Gastrocnemius medialis (tissue), 4 donors: ENCODE measurements around the gene ABCC2. TPM values are rescaled to one million over a fixed set of nuclear protein-coding genes. Genes with fewer than 3 reads are reported as not detected.

Experiments
- ATAC-seq, 2 donors: fragments of 150-250 bp; one replicate each; pipeline ENCODE4 v1.9.1; 2016
- DNase-seq, 2 donors: peaks; one replicate each; pipeline ENCODE4 v3.0.0-alpha.2; 2019
- H3K27ac ChIP-seq, 4 donors: fragments of 200-600 bp; sonication (generic); 1 replicate in 1 of 4; 2 replicates in 3 of 4; pipeline ENCODE4 v1.5.1; 2016 to 2018; ENCODE audit warnings: mild to moderate bottlenecking in 2 of 4, moderate library complexity in 1 of 4
- H3K27me3 ChIP-seq, 3 donors: fragments of 200-600 bp; sonication (generic) in 2 of 3; 1 replicate in 1 of 3; 2 replicates in 2 of 3; pipeline versions ENCODE4 v1.5.1 to v1.6.0; 2016 to 2019; ENCODE audit warnings: mild to moderate bottlenecking in 1 of 3, moderate library complexity in 1 of 3
- H3K36me3 ChIP-seq, 2 donors: fragments of 200-600 bp; sonication (generic) in 1 of 2; one replicate each; pipeline ENCODE4 v1.5.1; 2017 to 2018
- H3K4me1 ChIP-seq, 2 donors: fragments of 200-600 bp; sonication (generic) in 1 of 2; one replicate each; pipeline ENCODE4 v1.5.1; 2016 to 2017; ENCODE audit warnings: mild to moderate bottlenecking in 2 of 2
- H3K4me3 ChIP-seq, 4 donors: fragments of 200-600 bp; sonication (generic) in 3 of 4; 1 replicate in 1 of 4; 2 replicates in 3 of 4; pipeline ENCODE4 v1.5.1; 2016 to 2019; ENCODE audit warnings: mild to moderate bottlenecking in 2 of 4
- H3K9me3 ChIP-seq, 3 donors: fragments of 200-600 bp; sonication (generic) in 2 of 3; 1 replicate in 1 of 3; 2 replicates in 2 of 3; pipeline ENCODE4 v1.5.1; 2016 to 2019
- CTCF ChIP-seq, 5 experiments: fragments of 450-650 bp in 3 of 5; fragments of 200-600 bp in 2 of 5; sonication (generic) in 2 of 5; IDR thresholded peaks in 4 of 5; conservative IDR thresholded peaks in 1 of 5; 1 replicate in 4 of 5; 2 replicates in 1 of 5; pipeline ENCODE4 v1.5.1; 2016 to 2019; ENCODE audit warnings: antibody characterized with exemption in 5 of 5, mild to moderate bottlenecking in 3 of 5, moderate library complexity in 3 of 5
- POLR2A ChIP-seq, 2 donors: fragments of 450-650 bp; IDR thresholded peaks; one replicate each; pipeline ENCODE4 v1.6.1; 2017; ENCODE audit warnings: antibody characterized with exemption in 2 of 2, mild to moderate bottlenecking in 2 of 2, moderate library complexity in 2 of 2
- in situ Hi-C, 4 donors: fragments of 200-750 bp; cut with MboI; loops; one replicate each; pipeline versions ENCODE4 v1.15.0 to v1.8.0; 2017; ENCODE audit warnings: low sequenced_read_pairs in 4 of 4
- intact Hi-C: fragments of 100-400 bp; cut with DNase I; formaldehyde crosslinking; loops from one replicate; pipeline ENCODE4 v1.15.1; 2023; ENCODE audit warnings: low total_unique reads
- total RNA-seq, 4 donors: library from RNA; depleted of rRNA; stranded (reverse); fragments of >200 nt; gene quantifications; one replicate each; pipeline versions ENCODE4 v1.1.0 to v1.2.3, GENCODE V29; 2016

ABCC2 gene
- total RNA-seq, 4 donors from 2014 or later, result 0.89 to 3.2 (median 1.3) TPM

DNA sequence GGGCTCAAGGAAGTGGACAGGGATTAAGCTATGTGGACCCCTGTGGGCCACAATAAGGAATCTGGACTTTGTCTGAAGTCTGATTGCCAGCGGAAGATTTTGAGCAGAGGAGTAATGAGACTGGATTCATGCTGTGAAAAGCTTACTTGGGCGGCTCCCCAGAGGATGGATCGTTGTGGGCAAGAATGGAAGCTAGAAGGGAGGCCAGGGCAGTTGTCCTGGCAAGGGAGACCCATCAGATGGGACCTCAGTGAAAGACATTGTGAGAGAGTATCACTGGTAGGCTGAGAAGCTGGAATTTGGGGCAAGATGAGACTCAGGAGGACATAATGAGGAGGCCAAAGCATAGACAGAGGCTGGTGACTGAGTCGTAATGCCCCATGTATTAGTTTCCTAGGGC, 15.6 kb downstream of the ABCC2 start:
- H3K27me3 ChIP-seq, result no peaks in the 10 kb centered on the region
- H3K4me3 ChIP-seq, result no peak overlapping the region
- no peaks in the 10 kb centered on the region for H3K4me1 ChIP-seq
- intact Hi-C loops (no loop called here), in situ Hi-C loops (no loop called here)
- TF ChIP-seq CTCF (IDR thresholded peaks at IDR 0.05 in 4 of 5, conservative IDR thresholded peaks at IDR 0.05 in 1 of 5) (no peak), POLR2A (IDR thresholded peaks at IDR 0.05) (no peak)
- H3K36me3 ChIP-seq, result peaks cover 0 to 5% of the 10 kb centered on the region in 2 donors
- ATAC-seq (no peak), DNase-seq (no peak)
- no peak overlapping the region for H3K27ac ChIP-seq
- no peaks in the 10 kb centered on the region for H3K9me3 ChIP-seq

- H3K27ac ChIP-seq, result no peak overlapping the region
- no peak for TF ChIP-seq CTCF (IDR thresholded peaks at IDR 0.05 in 4 of 5, conservative IDR thresholded peaks at IDR 0.05 in 1 of 5)
- TF ChIP-seq POLR2A (IDR thresholded peaks at IDR 0.05), result no peak
- no peaks in the 10 kb centered on the region for H3K9me3 ChIP-seq
- no peak for ATAC-seq
- H3K4me1 ChIP-seq, result no peaks in the 10 kb centered on the region
- in situ Hi-C loops, result no loop called here
- DNase-seq, result no peak
- H3K36me3 ChIP-seq, result peaks cover 0 to 5% of the 10 kb centered on the region in 2 donors
- intact Hi-C loops, result no loop called here
- no peaks in the 10 kb centered on the region for H3K27me3 ChIP-seq
- H3K4me3 ChIP-seq, result no peak overlapping the region
Measured at GRCh38 chr10:99798920-99799319, 16.5 kb downstream of the ABCC2 start.

DNA sequence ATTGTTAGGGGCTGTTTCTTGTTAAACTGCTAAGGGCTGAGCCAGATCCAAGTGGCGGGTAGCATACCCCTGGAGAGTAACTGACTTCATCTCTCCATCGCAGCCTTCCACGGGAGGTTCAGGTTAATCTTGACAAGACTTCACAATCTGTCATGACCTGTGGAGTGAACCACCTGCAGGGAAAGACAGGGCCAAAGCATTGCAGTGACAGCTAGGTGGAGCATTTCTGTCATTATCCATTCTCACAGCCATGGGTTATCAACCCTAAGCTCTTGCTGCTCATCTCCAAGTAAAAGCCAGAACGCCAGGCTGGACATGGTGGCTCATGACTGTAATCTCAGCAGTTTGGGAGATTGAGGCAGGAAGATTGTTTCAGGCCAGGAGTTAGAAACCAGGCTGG, 17.2 kb downstream of the ABCC2 start:
- intact Hi-C loops (no loop called here), in situ Hi-C loops (no loop called here)
- H3K36me3 ChIP-seq, result peaks cover 0 to 2% of the 10 kb centered on the region in 2 donors

DNA sequence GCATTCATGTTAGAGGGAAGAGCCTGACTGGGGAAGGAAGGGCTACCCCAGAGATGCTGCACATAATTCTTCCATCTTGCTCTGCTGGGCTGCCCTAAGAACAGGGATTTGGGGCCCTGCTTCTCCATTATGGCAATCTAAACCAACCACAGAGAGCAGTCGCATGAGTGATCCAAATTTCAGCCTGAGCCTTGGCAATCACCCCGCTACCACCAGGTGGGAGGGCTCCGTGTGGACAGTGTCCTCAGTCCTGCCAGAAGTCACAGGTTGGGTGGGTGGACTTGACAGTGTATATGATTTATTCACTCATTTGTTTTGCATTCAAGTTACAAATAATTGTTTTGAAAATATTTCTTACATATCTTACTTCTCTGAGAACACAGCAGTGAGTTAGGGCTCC, 22.0 kb downstream of the ABCC2 start:
- in situ Hi-C loops, result no loop called here
- intact Hi-C loops, result no loop called here
- no peaks in the 10 kb centered on the region for H3K36me3 ChIP-seq

More for the DNA sequence above, 17.2 kb downstream of the ABCC2 start:
- Histone ChIP-seq H3K4me1 (no peaks in the 10 kb centered on the region), H3K27me3 (no peaks in the 10 kb centered on the region), H3K4me3 (no peak overlapping the region), H3K27ac (no peak overlapping the region), H3K9me3 (no peaks in the 10 kb centered on the region)
- ATAC-seq (no peak), DNase-seq (no peak)
- TF ChIP-seq CTCF (IDR thresholded peaks at IDR 0.05 in 4 of 5, conservative IDR thresholded peaks at IDR 0.05 in 1 of 5) (no peak), POLR2A (IDR thresholded peaks at IDR 0.05) (no peak)

More for the DNA sequence above, 22.0 kb downstream of the ABCC2 start:
- Histone ChIP-seq H3K4me1 (peaks cover 0 to 1% of the 10 kb centered on the region in 2 donors), H3K4me3 (no peak overlapping the region), H3K27ac (no peak overlapping the region), H3K9me3 (no peaks in the 10 kb centered on the region), H3K27me3 (no peaks in the 10 kb centered on the region)
- ATAC-seq (no peak), DNase-seq (no peak)
- no peak for TF ChIP-seq CTCF (IDR thresholded peaks at IDR 0.05 in 4 of 5, conservative IDR thresholded peaks at IDR 0.05 in 1 of 5)
- TF ChIP-seq POLR2A (IDR thresholded peaks at IDR 0.05), result no peak
